ENCODE data around the gene WDR62.

The WDR62 gene

GRCh38 chr19:36142496-36142895, 87.8 kb downstream of the WDR62 start:
- DNase-seq, result no peak

GRCh38 chr19:36144624-36145023, 89.9 kb downstream of the WDR62 start:
- no peak for DNase-seq

GRCh38 chr19:36149673-36150406, 95.1 kb downstream of the WDR62 start:
- no peak for DNase-seq

GRCh38 chr19:36150586-36150985, 95.9 kb downstream of the WDR62 start:
- DNase-seq, result no peak

- no peak for DNase-seq
Measured at GRCh38 chr19:36151144-36152018, 96.7 kb downstream of the WDR62 start.

GRCh38 chr19:36152019-36152351, 97.3 kb downstream of the WDR62 start:
- DNase-seq, result no peak

- no peak for DNase-seq
Measured at GRCh38 chr19:36152352-36153091, 97.8 kb downstream of the WDR62 start, which contains the start of gene COX7A1. TSS of gene COX7A1 (minus strand) at chr19:36152447. CDS start at chr19:36152407, 40 bp downstream.

GRCh38 chr19:36153126-36153525, 98.4 kb downstream of the WDR62 start:
- DNase-seq, result no peak

All from activated effector memory CD4-positive, alpha-beta T cell treated with anti-CD3 and anti-CD28 coated beads, Interleukin-2, amount 50 U/mL, for 16 hours (primary cell).